GM10266 (cell line): ENCODE measurements around the gene PFKP.

Experiments used
- DNase-seq: peaks from one replicate; pipeline ENCODE4 v3.0.0; 2012; ENCODE audit errors: extremely low spot score
- CTCF ChIP-seq: IDR thresholded peaks from 2 replicates; pipeline ENCODE4 v1.5.1; 2012; ENCODE audit warnings: mild to moderate bottlenecking, low read depth; ENCODE audit not compliant: control insufficient read depth, insufficient read depth; ENCODE audit errors: missing control alignments

The PFKP gene

DNA sequence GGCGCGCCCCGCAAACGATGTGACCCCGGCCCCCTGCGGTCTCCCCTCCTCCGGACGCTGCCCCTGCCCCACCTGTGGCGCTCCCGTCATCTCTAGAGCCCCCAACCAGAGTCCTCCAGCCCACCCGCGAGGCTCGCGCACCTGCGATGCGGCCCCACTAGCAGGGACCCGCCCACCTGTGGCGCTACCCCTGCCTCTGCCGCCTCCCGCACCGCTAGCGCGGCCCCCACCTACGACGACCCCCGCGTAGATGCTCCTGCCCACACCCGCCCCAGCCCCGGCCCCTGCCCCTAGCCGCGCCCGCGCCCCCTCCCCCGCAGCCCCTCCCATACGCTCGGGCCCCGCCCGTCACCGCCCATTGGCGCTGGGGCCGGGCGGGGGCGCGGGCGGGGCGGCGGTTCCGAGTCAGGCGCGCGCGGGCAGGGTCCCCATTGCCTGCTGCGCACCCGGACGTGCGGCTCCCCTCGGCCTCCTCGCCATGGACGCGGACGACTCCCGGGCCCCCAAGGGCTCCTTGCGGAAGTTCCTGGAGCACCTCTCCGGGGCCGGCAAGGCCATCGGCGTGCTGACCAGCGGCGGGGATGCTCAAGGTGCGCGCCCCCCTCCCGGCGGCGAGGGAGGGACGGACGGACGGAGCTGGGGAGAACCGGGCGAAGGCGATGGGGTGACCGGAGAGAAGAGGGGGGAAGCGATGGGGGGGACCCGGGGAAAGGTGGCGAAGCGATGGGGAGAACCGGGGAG, at the start of gene PFKP:
Gene PFKP (plus strand): TSS at position 431 of the 741 bp plus-strand sequence. CDS start 48 bp downstream, at position 479.
- no peak for TF ChIP-seq CTCF
- peak; percentile 91 for DNase-seq

- no peak for TF ChIP-seq CTCF
- no peak for DNase-seq
Measured at GRCh38 chr10:3018247-3018646, 49.1 kb upstream of the PFKP start.

DNA sequence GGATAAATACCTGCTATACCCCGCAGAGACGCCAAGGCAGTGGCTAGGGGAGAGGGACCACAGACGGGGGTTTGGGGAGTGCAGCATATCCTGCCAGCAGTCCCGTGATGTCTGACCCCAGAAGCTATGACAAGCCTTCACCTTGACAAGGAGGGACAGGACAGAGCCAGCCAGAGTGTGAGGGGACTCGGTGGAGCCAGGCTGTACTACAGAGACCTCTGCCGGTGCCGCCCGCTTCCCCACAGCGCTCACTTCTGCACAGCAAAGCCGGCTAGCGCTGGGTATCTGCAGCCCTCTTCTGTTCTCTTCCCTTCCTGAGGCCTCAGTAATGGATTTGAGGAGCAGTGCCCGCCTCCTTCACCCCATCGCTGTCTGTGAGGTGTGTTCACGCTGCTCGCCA, 47.0 kb upstream of the PFKP start:
- DNase-seq: no peak
- TF ChIP-seq CTCF: no peak

GRCh38 chr10:3020881-3021280, 46.5 kb upstream of the PFKP start:
- DNase-seq: no peak
- no peak for TF ChIP-seq CTCF

GRCh38 chr10:3022027-3022426, 45.3 kb upstream of the PFKP start:
- no peak for TF ChIP-seq CTCF
- DNase-seq: no peak

- DNase-seq: no peak
- TF ChIP-seq CTCF: no peak
Measured at GRCh38 chr10:3023892-3024291, 43.5 kb upstream of the PFKP start.

DNA sequence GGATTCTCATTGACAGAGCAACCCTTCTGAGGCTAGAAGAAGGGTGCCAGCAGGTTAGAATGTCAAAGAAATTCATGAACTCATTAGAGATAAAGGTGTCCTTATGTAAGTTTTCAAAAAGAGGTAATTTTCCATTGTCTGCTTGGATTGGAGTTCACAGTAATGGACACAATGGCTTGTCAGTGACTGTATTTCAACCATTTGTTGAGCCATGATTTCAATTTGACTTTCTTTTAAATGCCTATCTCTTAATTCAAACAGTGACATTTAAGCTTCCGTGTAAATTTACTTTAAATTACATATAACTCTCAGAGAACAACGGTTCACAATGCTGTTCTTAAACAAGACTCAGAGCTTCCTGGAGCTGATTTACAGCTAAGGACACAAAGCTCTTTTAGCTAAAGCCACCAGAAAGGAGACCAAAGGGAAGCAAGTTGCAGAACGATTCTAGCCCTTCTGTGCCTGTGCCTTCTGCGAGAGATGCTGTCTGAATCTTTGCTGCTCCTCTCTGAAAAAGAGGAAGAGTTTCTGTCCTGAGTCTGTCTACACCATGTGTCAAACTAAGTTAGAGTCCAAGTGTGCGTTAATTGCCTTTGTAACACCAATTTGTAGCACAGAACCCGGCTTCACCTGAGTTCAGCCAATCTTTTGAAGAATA, 42.2 kb upstream of the PFKP start:
- no peak for DNase-seq
- TF ChIP-seq CTCF: no peak
